K562 (cell line): Measurements from ENCODE around the gene RSU1. TPM values are rescaled to one million over a fixed set of nuclear protein-coding genes. Genes with fewer than 3 reads are reported as not detected.

Experiments
- ATAC-seq: fragments of 200-7000 bp; cut with Tn5 transposase; 3 replicates; pipeline ENCODE4 v1.9.1; 2020; ENCODE audit warnings: moderate library complexity
- BruUV-seq: library from RNA; stranded (reverse); fragments of 400-500 nt; replicated peaks from 2 replicates; lab custom pipeline; 2021; lab: Mats Ljungman, UMichigan
- CTCF ChIA-PET: fragments of 300-600 bp; formaldehyde crosslinking; extraction: SDS; loops from one replicate; lab custom pipeline; 2021; ENCODE audit warnings: low intra/inter-chr PET ratio; lab: Yijun Ruan, JAX
- POLR2A ChIA-PET: fragments of 300-600, 350-650 bp; sonication (Branson Sonifier 250); formaldehyde crosslinking; extraction: SDS; loops from one replicate; lab custom pipeline; 2021; ENCODE audit warnings: antibody characterized with exemption, inconsistent platforms; lab: Yijun Ruan, JAX
- DNase-seq, 4 experiments: peaks; one replicate each; pipeline versions ENCODE4 v3.0.0 to v3.0.0-alpha.2; 2011 to 2018; ENCODE audit warnings: low spot score in 3 of 4, mixed read lengths in 3 of 4; ENCODE audit errors: extremely low read depth in 1 of 4
- FAIRE-seq: peaks from 2 replicates; lab custom pipeline; 2011; peaks lifted over from hg19 to GRCh38; lab: Jason Lieb, UNC
- H2AFZ ChIP-seq: 2 replicates; pipeline ENCODE4 v1.6.0; 2011; ENCODE audit warnings: low read depth, low read length, control low read depth, inconsistent platforms
- H3K27ac ChIP-seq: fragments of 200-600 bp; 3 replicates; pipeline ENCODE4 v1.8.0; 2011; ENCODE audit warnings: low read depth, mild to moderate bottlenecking, control low read depth, inconsistent platforms, low read length, moderate library complexity, mixed read lengths; ENCODE audit errors: extremely low read depth
- H3K27me3 ChIP-seq, 2 experiments: fragments of 300-600 bp in 1 of 2; 2 replicates in 1 of 2; 3 replicates in 1 of 2; pipeline versions ENCODE4 v1.6.0 to v1.8.0; 2011; ENCODE audit warnings: inconsistent platforms in 2 of 2, low read length in 2 of 2, mild to moderate bottlenecking in 1 of 2, mixed read lengths in 1 of 2, moderate library complexity in 1 of 2; ENCODE audit not compliant: control insufficient read depth in 2 of 2, insufficient read depth in 2 of 2
- H3K36me3 ChIP-seq: fragments of 300-600 bp; 3 replicates; pipeline ENCODE4 v1.8.0; 2011; ENCODE audit warnings: mild to moderate bottlenecking, low read length, inconsistent platforms; ENCODE audit not compliant: control insufficient read depth, insufficient read depth
- H3K4me1 ChIP-seq, 2 experiments: fragments of 200-600 bp in 1 of 2; replicated peaks in 1 of 2; 2 replicates in 1 of 2; 3 replicates in 1 of 2; pipeline versions ENCODE4 v1.5.1 to v1.8.0; 2011; ENCODE audit warnings: inconsistent platforms in 2 of 2, low read length in 2 of 2, mild to moderate bottlenecking in 1 of 2, mixed read lengths in 1 of 2, moderate library complexity in 1 of 2; ENCODE audit not compliant: control insufficient read depth in 2 of 2, insufficient read depth in 2 of 2
- H3K4me2 ChIP-seq: 2 replicates; pipeline ENCODE4 v1.6.1; 2011; ENCODE audit warnings: low read length, control low read depth, inconsistent platforms, mixed read lengths; ENCODE audit not compliant: insufficient read depth
- H3K4me3 ChIP-seq: fragments of 200-600 bp; sonication (generic), shearing (Covaris generic); 2 replicates; pipeline ENCODE4 v1.5.1; 2016; ENCODE audit warnings: control low read depth, inconsistent platforms
- H3K79me2 ChIP-seq: fragments of 200-600 bp; 3 replicates; pipeline ENCODE4 v1.8.0; 2011; ENCODE audit warnings: low read length, inconsistent platforms; ENCODE audit not compliant: control insufficient read depth, insufficient read depth
- H3K9ac ChIP-seq, 2 experiments: 2 replicates each; pipeline versions ENCODE4 v1.6.0 to v1.6.1; 2011; ENCODE audit warnings: low read depth in 2 of 2, low read length in 2 of 2, control low read depth in 1 of 2, inconsistent platforms in 1 of 2, mild to moderate bottlenecking in 1 of 2, mixed read lengths in 1 of 2; ENCODE audit not compliant: insufficient read depth in 1 of 2
- H3K9me1 ChIP-seq: one replicate; pipeline ENCODE4 v1.6.0; 2011; ENCODE audit warnings: inconsistent platforms, mild to moderate bottlenecking, low read length, moderate library complexity; ENCODE audit not compliant: control insufficient read depth, insufficient read depth
- H3K9me3 ChIP-seq: replicated peaks from 2 replicates; pipeline ENCODE4 v1.5.1; 2011; ENCODE audit warnings: low read depth, low read length, inconsistent platforms; ENCODE audit not compliant: control insufficient read depth, insufficient read depth
- H4K20me1 ChIP-seq: replicated peaks from 2 replicates; pipeline ENCODE4 v1.6.1; 2011; ENCODE audit warnings: low read length, inconsistent platforms, mixed read lengths; ENCODE audit not compliant: control insufficient read depth, insufficient read depth
- E2F3 ChIP-seq: fragments of 250-450 bp; sonication (Bioruptor Pico); IDR thresholded peaks from 2 replicates; pipeline ENCODE4 v1.4.0; 2020; ENCODE audit warnings: mild to moderate bottlenecking
- MED1 ChIP-seq: sonication (generic); formaldehyde crosslinking; IDR thresholded peaks from 2 replicates; pipeline ENCODE4 v1.8.1; 2023; ENCODE audit warnings: missing genetic modification reagents, borderline replicate concordance
- NFE2 ChIP-seq: IDR thresholded peaks from 2 replicates; pipeline ENCODE4 v1.6.1; 2014; ENCODE audit warnings: antibody characterized with exemption, low read depth
- TEAD4 ChIP-seq, 2 experiments: sonication (generic) in 1 of 2; formaldehyde crosslinking in 1 of 2; IDR thresholded peaks; 2 replicates each; pipeline versions ENCODE4 v1.6.1 to v1.8.0; 2012 to 2022; ENCODE audit warnings: borderline replicate concordance in 1 of 2, inconsistent platforms in 1 of 2, low read length in 1 of 2, mild to moderate bottlenecking in 1 of 2, missing genetic modification reagents in 1 of 2
- TFE3 ChIP-seq: fragments of 450-650 bp; formaldehyde crosslinking; IDR thresholded peaks from 2 replicates; pipeline ENCODE4 v1.4.0; 2020; ENCODE audit warnings: mild to moderate bottlenecking, mixed read lengths
- ZBTB9 ChIP-seq: fragments of 450-650 bp; formaldehyde crosslinking; IDR thresholded peaks from 2 replicates; pipeline ENCODE4 v1.4.0; 2020; ENCODE audit warnings: mild to moderate bottlenecking, moderate library complexity
- ZNF184 ChIP-seq: sonication (generic); formaldehyde crosslinking; IDR thresholded peaks from 2 replicates; pipeline ENCODE4 v1.5.0; 2020; ENCODE audit warnings: missing genetic modification reagents
- ZNF561 ChIP-seq: fragments of 450-650 bp; formaldehyde crosslinking; conservative IDR thresholded peaks from 2 replicates; pipeline ENCODE4 v1.4.0; 2020; ENCODE audit warnings: mild to moderate bottlenecking, moderate library complexity
- WGBS: fragments of 100-300 bp; shearing (Covaris generic); methylation state at CpG from one replicate; pipeline ENCODE4 v1.1.6; 2016; ENCODE audit warnings: low coverage, mixed read lengths; ENCODE audit not compliant: insufficient coverage; ENCODE audit errors: missing lambda C conversion rate; 5-methylcytosine and 5-hydroxymethylcytosine counted together
- in situ Hi-C: fragments of 300-500 bp; cut with MboI; formaldehyde crosslinking; loops from 4 replicates; pipeline ENCODE4 v1.15.0; 2018; ENCODE audit warnings: inconsistent platforms, mixed read lengths
- intact Hi-C: fragments of 100-400 bp; cut with micrococcal nuclease; formaldehyde crosslinking; loops from 2 replicates; pipeline ENCODE4 v1.14.2; 2022
- polyA plus RNA-seq, 8 experiments: library from polyadenylated mRNA; depleted of rRNA in 4 of 8; stranded (reverse) in 5 of 8; unstranded in 3 of 8; fragments of >200 nt; fragmentation: Nextera tagmentation in 2 of 8; fragmentation: Illumina TruSeq in 1 of 8; extraction: Ambion mirVana in 2 of 8; extraction: Trizol in 1 of 8; gene quantifications; 2 replicates each; pipeline versions ENCODE4 v1.2.1 to v1.2.3, GENCODE V29; 2011 to 2014; ENCODE audit warnings: inconsistent platforms in 1 of 8, missing spikeins in 1 of 8
- total RNA-seq, 7 experiments: library from RNA; depleted of rRNA in 6 of 7; stranded (reverse); fragments of >200 nt in 6 of 7; fragmentation: Illumina TruSeq in 2 of 7; extraction: Trizol in 2 of 7; gene quantifications; 2 replicates each; pipeline versions ENCODE4 v1.2.1 to v1.2.3, GENCODE V29; 2011 to 2021; ENCODE audit warnings: low replicate concordance in 1 of 7

Gene RSU1
- total and polyA plus RNA-seq, 9 of the 15 experiments (the other 6 are each of a cell fraction or from before 2014, with no cell fraction given): 18.8 to 67.3 (median 31.5) TPM

GRCh38 chr10:16857419-16857818, 40.2 kb upstream of the RSU1 start:
- no peak overlapping the region for H3K4me2 ChIP-seq
- H4K20me1 ChIP-seq: no peaks in the 10 kb centered on the region
- 0 out of 5 replicates have a peak, but pooled peaks cover 0 to 3% of the 10 kb centered on the region in 2 experiments for H3K27me3 ChIP-seq
- BruUV-seq: no TSS peak
- TF ChIP-seq MED1 (CRISPR knock-in tag) (no peak), ZNF184 (no peak), ZBTB9 (CRISPR knock-in tag) (no peak), E2F3 (CRISPR knock-in tag) (no peak), TFE3 (no peak), NFE2 (no peak), ZNF561 (CRISPR knock-in tag) (no peak), TEAD4 (IDR thresholded peaks at IDR 0.05; ENCODE audit: low read length) (no peak), TEAD4 (CRISPR knock-in tag; IDR thresholded peaks at IDR 0.05; ENCODE audit: borderline replicate concordance) (no peak)
- H2AFZ ChIP-seq: no peak overlapping the region
- no peak overlapping the region for H3K27ac ChIP-seq
- DNase-seq: no peak
- CTCF ChIA-PET: no interaction called here
- no peak overlapping the region for H3K4me3 ChIP-seq
- H3K79me2 ChIP-seq: no peaks in the 10 kb centered on the region
- intact Hi-C loops (no loop called here), in situ Hi-C loops (no loop called here)
- no peak for ATAC-seq
- WGBS: 29% methylated on average over 4 of the region's 4 CpGs
- H3K9me1 ChIP-seq: no peaks in the 10 kb centered on the region
- H3K9ac ChIP-seq: no peak overlapping the region
- no peaks in the 10 kb centered on the region for H3K4me1 ChIP-seq
- H3K9me3 ChIP-seq: no peaks in the 10 kb centered on the region
- POLR2A ChIA-PET: no interaction called here
- no peak for FAIRE-seq
- no peaks in the 10 kb centered on the region for H3K36me3 ChIP-seq
